ENCODE results near the gene SDE2. TPM values are rescaled to one million over a fixed set of nuclear protein-coding genes. Genes with fewer than 3 reads are reported as not detected.
A peak's percentile ranks its signal among the peaks of the same experiment; 100 is the strongest.

The SDE2 gene
- total RNA-seq, 1 donor from 2014 or later: 19.6 TPM

DNA sequence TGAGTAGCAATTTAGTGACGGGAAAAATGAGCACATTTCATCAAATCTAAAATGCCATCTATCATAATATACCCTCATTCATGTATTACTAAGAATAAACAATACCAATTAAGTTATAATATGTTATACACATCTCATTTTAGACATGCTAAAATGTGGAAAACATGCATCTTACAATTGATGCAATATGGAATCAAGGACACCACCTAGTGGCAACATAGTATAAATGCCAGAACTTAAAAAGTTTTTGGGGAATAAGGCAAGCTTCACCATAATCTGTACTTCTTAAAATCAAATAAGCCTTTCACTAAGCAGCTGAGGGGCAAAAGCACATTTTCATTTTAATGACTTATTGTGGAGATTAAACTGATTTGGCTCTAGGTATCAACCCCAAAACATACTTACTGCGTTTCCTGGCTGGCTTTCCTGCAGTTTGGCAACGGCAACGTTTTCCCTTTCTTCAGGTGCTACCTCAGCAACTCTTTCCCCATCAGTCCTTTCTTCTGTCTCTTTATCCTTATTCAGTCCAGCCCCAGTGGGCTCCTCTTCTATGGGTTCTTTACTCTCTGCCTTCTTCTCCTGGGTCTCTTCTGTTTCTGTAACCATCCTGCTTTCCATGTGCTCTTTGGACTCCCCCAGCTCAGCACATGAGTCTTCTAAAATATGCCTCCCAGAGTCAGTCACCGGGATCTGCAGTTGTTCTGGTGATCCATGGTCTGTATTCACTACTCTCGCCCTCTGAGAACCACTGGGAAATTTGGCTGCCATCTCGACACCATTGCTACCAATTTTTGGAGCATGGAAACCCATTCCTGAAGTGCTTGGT, 11.4 kb downstream of the SDE2 start:
- H3K4me3 Mint-ChIP-seq (ENCODE audit: unreplicated experiment): no peak overlapping the region
- no peak for DNase-seq
- TF ChIP-seq, protein P1, sequence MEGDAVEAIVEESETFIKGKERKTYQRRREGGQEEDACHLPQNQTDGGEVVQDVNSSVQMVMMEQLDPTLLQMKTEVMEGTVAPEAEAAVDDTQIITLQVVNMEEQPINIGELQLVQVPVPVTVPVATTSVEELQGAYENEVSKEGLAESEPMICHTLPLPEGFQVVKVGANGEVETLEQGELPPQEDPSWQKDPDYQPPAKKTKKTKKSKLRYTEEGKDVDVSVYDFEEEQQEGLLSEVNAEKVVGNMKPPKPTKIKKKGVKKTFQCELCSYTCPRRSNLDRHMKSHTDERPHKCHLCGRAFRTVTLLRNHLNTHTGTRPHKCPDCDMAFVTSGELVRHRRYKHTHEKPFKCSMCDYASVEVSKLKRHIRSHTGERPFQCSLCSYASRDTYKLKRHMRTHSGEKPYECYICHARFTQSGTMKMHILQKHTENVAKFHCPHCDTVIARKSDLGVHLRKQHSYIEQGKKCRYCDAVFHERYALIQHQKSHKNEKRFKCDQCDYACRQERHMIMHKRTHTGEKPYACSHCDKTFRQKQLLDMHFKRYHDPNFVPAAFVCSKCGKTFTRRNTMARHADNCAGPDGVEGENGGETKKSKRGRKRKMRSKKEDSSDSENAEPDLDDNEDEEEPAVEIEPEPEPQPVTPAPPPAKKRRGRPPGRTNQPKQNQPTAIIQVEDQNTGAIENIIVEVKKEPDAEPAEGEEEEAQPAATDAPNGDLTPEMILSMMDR (IDR thresholded peaks at IDR 0.05; ENCODE audit: partially characterized antibody, unreplicated experiment): peak; percentile 79
- no peaks in the 10 kb centered on the region for H3K27me3 Mint-ChIP-seq (ENCODE audit: unreplicated experiment)
- no peak overlapping the region for H3K27ac Mint-ChIP-seq (ENCODE audit: unreplicated experiment)
- no peaks in the 10 kb centered on the region for H3K9me3 Mint-ChIP-seq (ENCODE audit: unreplicated experiment)
- H3K36me3 Mint-ChIP-seq (ENCODE audit: unreplicated experiment): peaks cover 7% of the 10 kb centered on the region
- H3K4me1 Mint-ChIP-seq (ENCODE audit: low read depth, unreplicated experiment): peaks cover 2% of the 10 kb centered on the region

DNA sequence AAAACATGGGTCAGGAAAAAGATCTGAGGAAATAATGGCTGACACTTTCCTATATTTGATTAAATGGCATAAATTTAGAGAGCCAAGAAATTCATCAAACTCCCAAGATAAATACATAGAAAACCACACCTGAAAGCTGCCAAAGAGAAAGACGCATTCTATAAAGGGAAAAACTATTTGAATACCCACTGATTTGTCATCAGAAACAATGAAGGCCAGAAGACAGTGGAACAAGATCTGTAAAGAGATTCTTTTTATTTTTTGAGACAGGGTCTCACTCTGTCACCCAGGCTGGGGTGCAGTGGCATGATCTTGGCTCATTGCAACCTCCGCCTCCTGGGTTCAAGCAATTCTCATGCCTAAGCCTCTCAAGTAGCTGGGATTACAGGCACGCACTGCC, 17.4 kb downstream of the SDE2 start:
- TF ChIP-seq, protein P1 (IDR thresholded peaks at IDR 0.05; ENCODE audit: partially characterized antibody, unreplicated experiment): no peak
- peaks cover 15% of the 10 kb centered on the region for H3K36me3 Mint-ChIP-seq (ENCODE audit: unreplicated experiment)
- H3K27ac Mint-ChIP-seq (ENCODE audit: unreplicated experiment): no peak overlapping the region
- no peaks in the 10 kb centered on the region for H3K9me3 Mint-ChIP-seq (ENCODE audit: unreplicated experiment)
- DNase-seq: no peak
- peaks cover 7% of the 10 kb centered on the region for H3K4me1 Mint-ChIP-seq (ENCODE audit: low read depth, unreplicated experiment)
- H3K4me3 Mint-ChIP-seq (ENCODE audit: unreplicated experiment): no peak overlapping the region
- H3K27me3 Mint-ChIP-seq (ENCODE audit: unreplicated experiment): no peaks in the 10 kb centered on the region

DNA sequence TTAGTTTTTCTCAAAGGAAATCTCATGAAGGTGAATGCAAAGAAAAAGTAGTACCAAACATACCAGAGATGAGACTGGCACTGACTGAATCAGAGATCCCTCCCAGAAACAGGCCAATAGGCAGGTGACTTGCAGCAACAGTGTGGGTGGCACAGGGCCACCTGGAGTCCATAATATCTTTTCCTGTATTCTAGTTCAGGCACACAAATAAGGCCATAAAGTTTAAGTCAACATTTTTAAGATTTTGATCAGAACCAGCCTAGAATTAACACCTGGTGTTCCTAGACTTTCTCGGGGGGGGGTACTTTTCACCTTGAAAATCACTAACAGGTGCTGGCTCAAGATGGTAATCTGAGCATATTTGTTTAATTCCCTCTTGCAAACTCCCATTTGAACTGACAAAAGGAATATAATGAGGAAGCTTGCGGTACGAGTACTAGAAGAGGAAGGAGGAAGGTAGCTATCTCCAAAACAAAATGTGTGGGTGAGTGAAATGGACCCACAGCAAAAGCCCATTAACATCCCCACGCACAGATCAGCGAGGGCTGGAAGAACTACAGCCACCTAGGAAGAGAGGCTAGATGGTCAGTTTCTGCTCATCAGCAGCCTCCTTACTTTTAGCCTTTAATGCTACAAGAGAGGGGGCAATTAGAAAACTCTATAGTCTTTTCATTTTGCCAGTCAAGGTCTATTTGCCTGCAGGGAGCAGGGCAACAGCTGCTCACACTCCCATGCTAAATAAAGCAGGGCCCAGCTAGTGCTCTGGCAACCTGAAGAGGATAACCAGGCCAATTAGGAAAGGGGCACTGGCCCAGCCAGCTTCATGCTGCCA, 18.9 kb downstream of the SDE2 start:
- TF ChIP-seq, protein P1 (IDR thresholded peaks at IDR 0.05; ENCODE audit: partially characterized antibody, unreplicated experiment): no peak
- Mint-ChIP-seq H3K4me3 (ENCODE audit: unreplicated experiment) (no peak overlapping the region), H3K4me1 (ENCODE audit: low read depth, unreplicated experiment) (peaks cover 5% of the 10 kb centered on the region), H3K27ac (ENCODE audit: unreplicated experiment) (no peak overlapping the region), H3K36me3 (ENCODE audit: unreplicated experiment) (peaks cover 15% of the 10 kb centered on the region), H3K9me3 (ENCODE audit: unreplicated experiment) (no peaks in the 10 kb centered on the region), H3K27me3 (ENCODE audit: unreplicated experiment) (no peaks in the 10 kb centered on the region)
- DNase-seq: no peak

DNA sequence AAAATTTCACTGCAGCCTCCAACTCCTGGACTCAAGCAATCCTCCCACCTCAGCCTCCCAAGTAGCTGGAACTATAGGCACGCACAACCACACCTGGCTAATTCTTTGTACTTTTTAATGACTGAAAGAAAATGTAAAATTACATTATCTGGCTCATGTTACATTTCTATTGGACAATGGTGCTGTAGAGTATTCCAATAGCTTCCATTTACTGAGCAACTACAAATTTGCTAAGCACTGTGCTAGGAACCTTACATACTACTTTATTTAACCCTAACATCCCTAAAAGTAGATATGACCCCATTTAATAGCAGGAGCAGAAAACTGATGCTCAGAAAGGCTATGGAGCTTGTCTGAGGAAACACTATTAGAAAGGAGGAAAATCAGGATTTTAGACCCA, 19.7 kb downstream of the SDE2 start:
- TF ChIP-seq, protein P1 (IDR thresholded peaks at IDR 0.05; ENCODE audit: partially characterized antibody, unreplicated experiment): no peak
- H3K4me1 Mint-ChIP-seq (ENCODE audit: low read depth, unreplicated experiment): peaks cover 5% of the 10 kb centered on the region
- peaks cover 15% of the 10 kb centered on the region for H3K36me3 Mint-ChIP-seq (ENCODE audit: unreplicated experiment)
- no peaks in the 10 kb centered on the region for H3K9me3 Mint-ChIP-seq (ENCODE audit: unreplicated experiment)
- no peak overlapping the region for H3K27ac Mint-ChIP-seq (ENCODE audit: unreplicated experiment)
- no peaks in the 10 kb centered on the region for H3K27me3 Mint-ChIP-seq (ENCODE audit: unreplicated experiment)
- DNase-seq: no peak
- no peak overlapping the region for H3K4me3 Mint-ChIP-seq (ENCODE audit: unreplicated experiment)

Data from glutamatergic neuron (in vitro differentiated cells).